Liver (tissue), 9 donors: ENCODE results near the gene STEAP2. TPM values are rescaled to one million over a fixed set of nuclear protein-coding genes. Genes with fewer than 3 reads are reported as not detected.

Source experiments
- DNase-seq: peaks from one replicate; pipeline ENCODE4 v3.0.0-alpha.2; 2017; ENCODE audit warnings: low spot score
- H3K27ac ChIP-seq, 2 donors: one replicate each; pipeline ENCODE4 v1.7.0; 2013; ENCODE audit warnings: inconsistent platforms in 2 of 2, low read length in 2 of 2, control low read depth in 1 of 2, low read depth in 1 of 2, mild to moderate bottlenecking in 1 of 2
- H3K27me3 ChIP-seq, 4 donors: one replicate each; pipeline versions ENCODE4 v1.6.1 to v1.7.0; 2013; ENCODE audit warnings: low read length in 3 of 4, inconsistent platforms in 1 of 4, mild to moderate bottlenecking in 1 of 4, moderate library complexity in 1 of 4; ENCODE audit not compliant: control insufficient read depth in 4 of 4, insufficient read depth in 4 of 4
- H3K36me3 ChIP-seq, 4 donors: one replicate each; pipeline versions ENCODE4 v1.6.1 to v1.7.0; 2013; ENCODE audit warnings: low read length in 3 of 4, mild to moderate bottlenecking in 3 of 4, low read depth in 1 of 4, moderate library complexity in 1 of 4; ENCODE audit not compliant: control insufficient read depth in 4 of 4, insufficient read depth in 3 of 4
- H3K4me1 ChIP-seq, 4 donors: one replicate each; pipeline versions ENCODE4 v1.6.1 to v1.7.0; 2013; ENCODE audit warnings: low read length in 3 of 4, mild to moderate bottlenecking in 3 of 4, moderate library complexity in 1 of 4; ENCODE audit not compliant: control insufficient read depth in 4 of 4, insufficient read depth in 4 of 4
- H3K4me3 ChIP-seq, 3 donors: one replicate each; pipeline versions ENCODE4 v1.6.1 to v1.7.0; 2013; ENCODE audit warnings: low read length in 3 of 3, control low read depth in 1 of 3, low read depth in 1 of 3, mild to moderate bottlenecking in 1 of 3
- H3K9ac ChIP-seq, 2 donors: one replicate each; pipeline ENCODE4 v1.7.0; 2013; ENCODE audit warnings: low read length in 2 of 2, mild to moderate bottlenecking in 2 of 2, moderate library complexity in 2 of 2, control low read depth in 1 of 2, low read depth in 1 of 2
- H3K9me3 ChIP-seq, 4 donors: one replicate each; pipeline versions ENCODE4 v1.6.1 to v1.7.0; 2013; ENCODE audit warnings: low read length in 3 of 4; ENCODE audit not compliant: control insufficient read depth in 4 of 4
- EGR1 ChIP-seq, 2 donors: IDR thresholded peaks; 2 replicates each; pipeline ENCODE4 v1.6.1; 2016 to 2018; ENCODE audit warnings: antibody characterized with exemption in 2 of 2, low read depth in 2 of 2
- FOXA1 ChIP-seq: IDR thresholded peaks from 2 replicates; pipeline ENCODE4 v1.6.1; 2016; ENCODE audit warnings: antibody characterized with exemption
- FOXA2 ChIP-seq: IDR thresholded peaks from 2 replicates; pipeline ENCODE4 v1.6.1; 2016; ENCODE audit warnings: antibody characterized with exemption
- GABPA ChIP-seq, 2 donors: IDR thresholded peaks in 1 of 2; conservative IDR thresholded peaks in 1 of 2; 2 replicates each; pipeline ENCODE4 v1.6.1; 2016; ENCODE audit warnings: antibody characterized with exemption in 2 of 2, mild to moderate bottlenecking in 1 of 2, moderate library complexity in 1 of 2
- HNF4A ChIP-seq, 2 donors: conservative IDR thresholded peaks; 2 replicates each; pipeline ENCODE4 v1.6.1; 2016; ENCODE audit warnings: antibody characterized with exemption in 2 of 2, mild to moderate bottlenecking in 2 of 2
- HNF4G ChIP-seq: IDR thresholded peaks from 2 replicates; pipeline ENCODE4 v1.6.1; 2016; ENCODE audit warnings: antibody characterized with exemption
- JUND ChIP-seq, 2 donors: IDR thresholded peaks; 2 replicates each; pipeline ENCODE4 v1.6.1; 2016; ENCODE audit warnings: antibody characterized with exemption in 2 of 2
- NR2F2 ChIP-seq: IDR thresholded peaks from 2 replicates; pipeline ENCODE4 v1.6.1; 2016; ENCODE audit warnings: antibody characterized with exemption
- RAD21 ChIP-seq, 2 donors: IDR thresholded peaks; 2 replicates each; pipeline ENCODE4 v1.6.1; 2016; ENCODE audit warnings: antibody characterized with exemption in 2 of 2, mild to moderate bottlenecking in 2 of 2
- RXRA ChIP-seq, 2 donors: IDR thresholded peaks; 2 replicates each; pipeline ENCODE4 v1.6.1; 2017 to 2018; ENCODE audit warnings: antibody characterized with exemption in 2 of 2, mild to moderate bottlenecking in 1 of 2
- SP1 ChIP-seq: IDR thresholded peaks from 2 replicates; pipeline ENCODE4 v1.6.1; 2018; ENCODE audit warnings: antibody characterized with exemption, mild to moderate bottlenecking
- TAF1 ChIP-seq: conservative IDR thresholded peaks from 2 replicates; pipeline ENCODE4 v1.6.1; 2016; ENCODE audit warnings: antibody characterized with exemption, mild to moderate bottlenecking
- YY1 ChIP-seq: IDR thresholded peaks from 2 replicates; pipeline ENCODE4 v1.6.1; 2016; ENCODE audit warnings: antibody characterized with exemption, mild to moderate bottlenecking
- WGBS: extraction: QIAGEN DNeasy Blood & Tissue Kit; methylation state at CpG from one replicate; pipeline ENCODE4 v1.1.7; 2013; 5-methylcytosine and 5-hydroxymethylcytosine counted together
- polyA plus RNA-seq, 2 donors: library from polyadenylated mRNA; stranded (reverse) in 1 of 2; unstranded in 1 of 2; fragments of 200-250 nt in 1 of 2; fragments of >200 nt in 1 of 2; fragmentation: Nextera tagmentation in 1 of 2; extraction: Ambion mirVana in 1 of 2; gene quantifications; one replicate each; pipeline versions ENCODE4 v1.2.1 to v1.2.3, GENCODE V29; 2013 to 2015
- total RNA-seq, 2 donors: library from RNA; depleted of rRNA; stranded (reverse); fragments of >200 nt; gene quantifications; one replicate each; pipeline ENCODE4 v1.2.3, GENCODE V29; 2014
- TF ChIP-seq, protein P1 (sequence below): IDR thresholded peaks from 2 replicates; pipeline ENCODE4 v1.6.1; 2016; ENCODE audit warnings: antibody characterized with exemption
- TF ChIP-seq, protein P2 (sequence below): IDR thresholded peaks from 2 replicates; pipeline ENCODE4 v1.6.1; 2016; ENCODE audit warnings: antibody characterized with exemption, mild to moderate bottlenecking
- TF ChIP-seq, protein P3 (sequence below): fragments of 150-350 bp; IDR thresholded peaks from 2 replicates; pipeline ENCODE4 v1.5.1; 2017; ENCODE audit warnings: improper control_type of control experiment, low read depth, low read length; ENCODE audit not compliant: missing input control
- TF ChIP-seq, protein P4 (sequence below): IDR thresholded peaks from 2 replicates; pipeline ENCODE4 v1.6.1; 2016; ENCODE audit warnings: antibody characterized with exemption
- donor health status: healthy.
- donor health status: healthy.
- donor health status: healthy.
- donor health status: healthy.
- donor health status: healthy.

The STEAP2 gene
- total and polyA plus RNA-seq, 4 donors = 1.2 to 25.9 (median 5.2) TPM

DNA sequence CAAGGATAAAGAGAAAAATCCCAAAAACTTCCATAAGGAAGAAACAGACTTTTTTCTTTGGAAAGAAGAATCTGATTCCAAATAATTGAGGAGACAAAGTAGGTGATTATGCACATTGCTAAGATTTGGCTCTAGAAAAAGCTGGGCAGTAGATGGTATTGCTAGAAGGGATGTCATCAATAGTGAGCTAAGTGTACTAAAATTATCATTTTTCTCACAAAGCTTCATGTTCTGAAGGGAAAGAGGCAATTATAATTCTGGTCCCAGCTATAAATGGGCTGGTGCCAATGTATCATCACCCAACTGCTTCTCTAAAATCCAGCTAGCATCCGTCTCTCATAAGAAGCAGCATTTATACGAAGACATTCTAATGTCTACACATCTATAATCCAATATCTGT, 33.4 kb upstream of the STEAP2 start:
- no peak overlapping the region for H3K27ac ChIP-seq
- H3K9ac ChIP-seq = no peak overlapping the region
- no peaks in the 10 kb centered on the region for H3K27me3 ChIP-seq
- H3K9me3 ChIP-seq = no peaks in the 10 kb centered on the region
- TF ChIP-seq RAD21 (IDR thresholded peaks at IDR 0.05) (no peak), HNF4A (conservative IDR thresholded peaks at IDR 0.05) (no peak), HNF4G (no peak), TAF1 (no peak), SP1 (no peak), GABPA (IDR thresholded peaks at IDR 0.05 in 1 of 2, conservative IDR thresholded peaks at IDR 0.05 in 1 of 2) (no peak), RXRA (IDR thresholded peaks at IDR 0.05) (no peak), NR2F2 (no peak)
- TF ChIP-seq, protein P1, sequence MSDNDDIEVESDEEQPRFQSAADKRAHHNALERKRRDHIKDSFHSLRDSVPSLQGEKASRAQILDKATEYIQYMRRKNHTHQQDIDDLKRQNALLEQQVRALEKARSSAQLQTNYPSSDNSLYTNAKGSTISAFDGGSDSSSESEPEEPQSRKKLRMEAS = no peak
- TF ChIP-seq, protein P2, sequence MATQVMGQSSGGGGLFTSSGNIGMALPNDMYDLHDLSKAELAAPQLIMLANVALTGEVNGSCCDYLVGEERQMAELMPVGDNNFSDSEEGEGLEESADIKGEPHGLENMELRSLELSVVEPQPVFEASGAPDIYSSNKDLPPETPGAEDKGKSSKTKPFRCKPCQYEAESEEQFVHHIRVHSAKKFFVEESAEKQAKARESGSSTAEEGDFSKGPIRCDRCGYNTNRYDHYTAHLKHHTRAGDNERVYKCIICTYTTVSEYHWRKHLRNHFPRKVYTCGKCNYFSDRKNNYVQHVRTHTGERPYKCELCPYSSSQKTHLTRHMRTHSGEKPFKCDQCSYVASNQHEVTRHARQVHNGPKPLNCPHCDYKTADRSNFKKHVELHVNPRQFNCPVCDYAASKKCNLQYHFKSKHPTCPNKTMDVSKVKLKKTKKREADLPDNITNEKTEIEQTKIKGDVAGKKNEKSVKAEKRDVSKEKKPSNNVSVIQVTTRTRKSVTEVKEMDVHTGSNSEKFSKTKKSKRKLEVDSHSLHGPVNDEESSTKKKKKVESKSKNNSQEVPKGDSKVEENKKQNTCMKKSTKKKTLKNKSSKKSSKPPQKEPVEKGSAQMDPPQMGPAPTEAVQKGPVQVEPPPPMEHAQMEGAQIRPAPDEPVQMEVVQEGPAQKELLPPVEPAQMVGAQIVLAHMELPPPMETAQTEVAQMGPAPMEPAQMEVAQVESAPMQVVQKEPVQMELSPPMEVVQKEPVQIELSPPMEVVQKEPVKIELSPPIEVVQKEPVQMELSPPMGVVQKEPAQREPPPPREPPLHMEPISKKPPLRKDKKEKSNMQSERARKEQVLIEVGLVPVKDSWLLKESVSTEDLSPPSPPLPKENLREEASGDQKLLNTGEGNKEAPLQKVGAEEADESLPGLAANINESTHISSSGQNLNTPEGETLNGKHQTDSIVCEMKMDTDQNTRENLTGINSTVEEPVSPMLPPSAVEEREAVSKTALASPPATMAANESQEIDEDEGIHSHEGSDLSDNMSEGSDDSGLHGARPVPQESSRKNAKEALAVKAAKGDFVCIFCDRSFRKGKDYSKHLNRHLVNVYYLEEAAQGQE = no peak
- TF ChIP-seq, protein P3, sequence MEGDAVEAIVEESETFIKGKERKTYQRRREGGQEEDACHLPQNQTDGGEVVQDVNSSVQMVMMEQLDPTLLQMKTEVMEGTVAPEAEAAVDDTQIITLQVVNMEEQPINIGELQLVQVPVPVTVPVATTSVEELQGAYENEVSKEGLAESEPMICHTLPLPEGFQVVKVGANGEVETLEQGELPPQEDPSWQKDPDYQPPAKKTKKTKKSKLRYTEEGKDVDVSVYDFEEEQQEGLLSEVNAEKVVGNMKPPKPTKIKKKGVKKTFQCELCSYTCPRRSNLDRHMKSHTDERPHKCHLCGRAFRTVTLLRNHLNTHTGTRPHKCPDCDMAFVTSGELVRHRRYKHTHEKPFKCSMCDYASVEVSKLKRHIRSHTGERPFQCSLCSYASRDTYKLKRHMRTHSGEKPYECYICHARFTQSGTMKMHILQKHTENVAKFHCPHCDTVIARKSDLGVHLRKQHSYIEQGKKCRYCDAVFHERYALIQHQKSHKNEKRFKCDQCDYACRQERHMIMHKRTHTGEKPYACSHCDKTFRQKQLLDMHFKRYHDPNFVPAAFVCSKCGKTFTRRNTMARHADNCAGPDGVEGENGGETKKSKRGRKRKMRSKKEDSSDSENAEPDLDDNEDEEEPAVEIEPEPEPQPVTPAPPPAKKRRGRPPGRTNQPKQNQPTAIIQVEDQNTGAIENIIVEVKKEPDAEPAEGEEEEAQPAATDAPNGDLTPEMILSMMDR = no peak
- TF ChIP-seq, protein P4, sequence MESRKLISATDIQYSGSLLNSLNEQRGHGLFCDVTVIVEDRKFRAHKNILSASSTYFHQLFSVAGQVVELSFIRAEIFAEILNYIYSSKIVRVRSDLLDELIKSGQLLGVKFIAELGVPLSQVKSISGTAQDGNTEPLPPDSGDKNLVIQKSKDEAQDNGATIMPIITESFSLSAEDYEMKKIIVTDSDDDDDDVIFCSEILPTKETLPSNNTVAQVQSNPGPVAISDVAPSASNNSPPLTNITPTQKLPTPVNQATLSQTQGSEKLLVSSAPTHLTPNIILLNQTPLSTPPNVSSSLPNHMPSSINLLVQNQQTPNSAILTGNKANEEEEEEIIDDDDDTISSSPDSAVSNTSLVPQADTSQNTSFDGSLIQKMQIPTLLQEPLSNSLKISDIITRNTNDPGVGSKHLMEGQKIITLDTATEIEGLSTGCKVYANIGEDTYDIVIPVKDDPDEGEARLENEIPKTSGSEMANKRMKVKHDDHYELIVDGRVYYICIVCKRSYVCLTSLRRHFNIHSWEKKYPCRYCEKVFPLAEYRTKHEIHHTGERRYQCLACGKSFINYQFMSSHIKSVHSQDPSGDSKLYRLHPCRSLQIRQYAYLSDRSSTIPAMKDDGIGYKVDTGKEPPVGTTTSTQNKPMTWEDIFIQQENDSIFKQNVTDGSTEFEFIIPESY = no peak
- WGBS = 98% methylated on average over 2 of the region's 2 CpGs
- no peaks in the 10 kb centered on the region for H3K36me3 ChIP-seq
- peaks cover 0 to 14% (median 8%) of the 10 kb centered on the region in 4 donors for H3K4me1 ChIP-seq
- no peak for DNase-seq
- H3K4me3 ChIP-seq = no peak overlapping the region

DNA sequence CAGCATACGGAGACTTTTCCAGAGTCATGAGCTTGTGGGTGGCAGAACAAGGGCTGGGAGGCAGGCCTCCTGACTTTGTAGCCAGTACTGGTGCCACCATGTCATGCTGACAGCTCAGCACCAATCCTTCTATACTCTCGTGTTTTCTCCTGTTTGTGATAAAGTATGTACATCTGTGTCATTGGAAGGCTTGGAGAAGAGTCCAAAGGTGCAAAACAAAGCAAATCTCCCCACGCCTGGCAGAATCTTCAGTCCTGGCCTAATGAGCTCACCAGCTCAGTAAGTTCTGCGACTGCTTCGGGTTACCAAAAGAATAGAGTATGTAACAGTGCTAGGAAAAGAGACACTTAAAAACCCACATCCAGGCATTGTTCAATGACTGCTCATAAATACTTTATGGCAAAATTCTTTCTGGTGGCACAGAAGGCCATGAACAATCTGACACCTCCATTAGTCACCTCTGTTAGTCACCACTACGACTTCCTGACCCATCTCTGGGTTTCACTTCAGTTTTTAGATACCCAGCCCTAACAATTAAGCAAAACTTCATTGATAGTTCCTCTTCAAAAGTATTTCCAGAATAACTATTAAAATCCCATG, 32.8 kb upstream of the STEAP2 start:
- Histone ChIP-seq H3K27ac (no peak overlapping the region), H3K9me3 (no peaks in the 10 kb centered on the region), H3K4me3 (no peak overlapping the region), H3K9ac (no peak overlapping the region), H3K4me1 (peaks cover 0 to 10% (median 4%) of the 10 kb centered on the region in 4 donors), H3K36me3 (no peaks in the 10 kb centered on the region), H3K27me3 (no peaks in the 10 kb centered on the region)
- 78% methylated on average over 6 of the region's 6 CpGs for WGBS
- no peak for DNase-seq
- no peak for TF ChIP-seq FOXA1
- TF ChIP-seq JUND (IDR thresholded peaks at IDR 0.05) = no peak
- TF ChIP-seq RXRA (IDR thresholded peaks at IDR 0.05) = no peak
- TF ChIP-seq HNF4A (conservative IDR thresholded peaks at IDR 0.05) = no peak
- TF ChIP-seq TAF1 = no peak
- no peak for TF ChIP-seq EGR1 (IDR thresholded peaks at IDR 0.05; ENCODE audit: low read depth in 2 of 2)
- no peak for TF ChIP-seq GABPA (IDR thresholded peaks at IDR 0.05 in 1 of 2, conservative IDR thresholded peaks at IDR 0.05 in 1 of 2)
- TF ChIP-seq RAD21 (IDR thresholded peaks at IDR 0.05) = no peak
- no peak for TF ChIP-seq SP1
- TF ChIP-seq FOXA2 = no peak
- TF ChIP-seq, protein P3 = no peak
- TF ChIP-seq YY1 = no peak
- TF ChIP-seq, protein P1 = no peak
- TF ChIP-seq, protein P2 = no peak
- TF ChIP-seq NR2F2 = no peak
